ENCODE data around the gene GRAMD4. TPM values are rescaled to one million over a fixed set of nuclear protein-coding genes. Genes with fewer than 3 reads are reported as not detected.
A peak's percentile ranks its signal among the peaks of the same experiment; 100 is the strongest.

GRAMD4 gene
- total RNA-seq, 2 donors from 2014 or later, result 38.0 to 43.3 TPM

DNA sequence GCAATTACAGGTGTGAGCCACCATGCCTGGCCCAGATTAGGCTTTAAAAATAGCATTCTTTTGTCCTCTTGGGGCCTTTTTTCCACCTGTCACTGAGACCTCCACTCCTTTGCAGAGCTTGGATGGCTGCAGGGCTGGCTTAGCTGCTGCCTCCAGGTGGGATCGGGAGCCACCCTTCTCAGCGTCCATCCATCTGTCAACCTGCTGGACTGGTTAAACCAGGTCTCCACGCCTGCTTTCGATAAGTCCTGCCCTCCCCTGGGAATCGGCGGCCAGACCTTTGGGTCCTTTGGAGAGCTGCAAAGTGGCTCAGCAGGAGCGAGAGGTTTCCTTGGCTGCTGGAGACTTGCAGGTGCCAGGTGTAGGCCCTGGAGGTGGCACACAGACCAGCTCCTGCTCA, 23.4 kb upstream of the GRAMD4 start:
- peaks cover 5% of the 10 kb centered on the region for H3K4me1 Mint-ChIP-seq
- H3K4me1 ChIP-seq (ENCODE audit: control insufficient read depth, insufficient read depth, low read length), result no peaks in the 10 kb centered on the region
- no peaks in the 10 kb centered on the region for H3K9me3 ChIP-seq (ENCODE audit: control insufficient read depth, low read length)
- WGBS, 2 experiments (ENCODE audit: insufficient coverage in 1 of 2, insufficient read length in 1 of 2), result 85 to 88% methylated on average over 4 to 7 of the region's 7 CpGs
- H3K36me3 Mint-ChIP-seq (ENCODE audit: low read depth), result no peaks in the 10 kb centered on the region
- no peak overlapping the region for H3K27ac Mint-ChIP-seq
- H3K9ac ChIP-seq (ENCODE audit: extremely low read depth, low read length, poor library complexity, severe bottlenecking), result no peak overlapping the region
- peak; percentile 86 for DNase-seq
- no peaks in the 10 kb centered on the region for H3K36me3 ChIP-seq (ENCODE audit: control insufficient read depth, insufficient read depth, low read length)
- H3K4me3 Mint-ChIP-seq, result no peak overlapping the region
- H3K9me3 Mint-ChIP-seq, result no peaks in the 10 kb centered on the region
- H3K4me3 ChIP-seq (ENCODE audit: low read length), result no peak overlapping the region
- H3K27me3 Mint-ChIP-seq (ENCODE audit: insufficient read depth), result no peaks in the 10 kb centered on the region
- H3K27ac ChIP-seq (ENCODE audit: low read depth, low read length), result no peak overlapping the region
- peak; percentile 52 for TF ChIP-seq CTCF (conservative IDR thresholded peaks at IDR 0.05)
- no peaks in the 10 kb centered on the region for H3K27me3 ChIP-seq (ENCODE audit: control insufficient read depth, insufficient read depth, low read length, poor library complexity, severe bottlenecking)

DNA sequence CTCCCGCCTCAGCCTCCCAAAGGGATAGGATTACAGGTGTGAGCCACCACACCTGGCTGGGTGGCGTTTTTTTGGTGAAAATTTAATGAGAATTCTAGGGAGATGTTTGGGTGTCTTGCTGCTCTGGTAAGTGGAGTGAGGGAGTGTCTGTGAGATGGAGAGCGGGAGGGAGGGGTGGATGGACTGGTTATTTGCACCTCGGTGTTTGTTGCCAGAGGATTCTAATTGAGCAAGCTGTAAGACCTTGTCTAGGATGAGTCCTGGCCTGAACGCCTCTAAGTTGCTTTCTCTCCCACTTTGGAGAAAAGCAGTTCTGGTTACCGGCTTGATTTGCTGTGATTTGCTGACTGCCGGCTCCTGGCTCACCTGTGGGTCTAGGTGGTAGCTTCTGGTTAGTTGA, 22.0 kb upstream of the GRAMD4 start:
- Mint-ChIP-seq H3K4me3 (no peak overlapping the region), H3K36me3 (ENCODE audit: low read depth) (no peaks in the 10 kb centered on the region), H3K27me3 (ENCODE audit: insufficient read depth) (no peaks in the 10 kb centered on the region), H3K27ac (peak overlapping the region; percentile 36), H3K4me1 (no peaks in the 10 kb centered on the region), H3K9me3 (no peaks in the 10 kb centered on the region)
- H3K9ac ChIP-seq (ENCODE audit: extremely low read depth, low read length, poor library complexity, severe bottlenecking), result no peak overlapping the region
- DNase-seq, result no peak
- no peak overlapping the region for H3K4me3 ChIP-seq (ENCODE audit: low read length)
- no peak overlapping the region for H3K27ac ChIP-seq (ENCODE audit: low read depth, low read length)
- H3K4me1 ChIP-seq (ENCODE audit: control insufficient read depth, insufficient read depth, low read length), result no peaks in the 10 kb centered on the region
- H3K9me3 ChIP-seq (ENCODE audit: control insufficient read depth, low read length), result no peaks in the 10 kb centered on the region
- 83 to 84% methylated on average over 4 to 7 of the region's 7 CpGs for WGBS, 2 experiments (ENCODE audit: insufficient coverage in 1 of 2, insufficient read length in 1 of 2)
- no peaks in the 10 kb centered on the region for H3K27me3 ChIP-seq (ENCODE audit: control insufficient read depth, insufficient read depth, low read length, poor library complexity, severe bottlenecking)
- no peaks in the 10 kb centered on the region for H3K36me3 ChIP-seq (ENCODE audit: control insufficient read depth, insufficient read depth, low read length)
- no peak for TF ChIP-seq CTCF (conservative IDR thresholded peaks at IDR 0.05)

DNA sequence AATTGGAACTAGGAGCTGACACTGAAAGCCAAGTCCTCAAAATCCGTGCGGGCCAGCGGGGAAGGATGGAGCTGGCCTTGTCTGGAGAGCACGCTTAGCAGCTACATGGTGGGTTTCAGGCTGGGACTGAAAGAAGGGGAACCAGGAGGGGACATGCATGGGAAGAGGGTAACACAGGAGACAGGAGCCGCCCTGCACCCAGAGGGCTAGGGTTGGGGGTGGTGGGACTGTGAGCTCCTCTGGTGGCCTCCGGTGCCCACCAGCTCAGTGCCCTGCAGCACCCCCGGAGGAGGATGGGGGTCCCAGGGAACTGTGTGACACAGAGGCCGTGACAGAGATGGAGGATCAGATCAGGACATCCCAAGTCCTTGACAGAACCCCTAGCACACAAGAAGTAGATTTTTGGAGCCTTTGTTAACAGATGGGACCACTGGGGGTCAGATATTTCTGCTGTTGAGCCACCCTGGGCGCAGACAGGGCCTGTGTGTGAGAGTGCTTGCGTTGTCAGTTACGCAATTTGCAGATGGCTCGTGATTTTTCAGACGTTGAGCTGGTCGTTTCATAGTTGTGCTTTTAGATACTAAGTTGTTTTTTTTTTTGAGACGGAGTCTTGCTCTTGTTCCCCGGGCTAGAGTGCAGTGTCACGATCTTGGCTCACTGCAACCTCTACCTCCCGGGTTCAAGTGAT, 21.3 kb upstream of the GRAMD4 start:
- Mint-ChIP-seq H3K4me1 (peaks cover 2% of the 10 kb centered on the region), H3K36me3 (ENCODE audit: low read depth) (peaks cover 3% of the 10 kb centered on the region), H3K4me3 (no peak overlapping the region), H3K9me3 (no peaks in the 10 kb centered on the region), H3K27ac (peak overlapping the region; percentile 36), H3K27me3 (ENCODE audit: insufficient read depth) (no peaks in the 10 kb centered on the region)
- Histone ChIP-seq H3K9ac (ENCODE audit: extremely low read depth, low read length, poor library complexity, severe bottlenecking) (no peak overlapping the region), H3K9me3 (ENCODE audit: control insufficient read depth, low read length) (no peaks in the 10 kb centered on the region), H3K4me3 (ENCODE audit: low read length) (no peak overlapping the region), H3K27ac (ENCODE audit: low read depth, low read length) (no peak overlapping the region), H3K4me1 (ENCODE audit: control insufficient read depth, insufficient read depth, low read length) (no peaks in the 10 kb centered on the region), H3K27me3 (ENCODE audit: control insufficient read depth, insufficient read depth, low read length, poor library complexity, severe bottlenecking) (no peaks in the 10 kb centered on the region), H3K36me3 (ENCODE audit: control insufficient read depth, insufficient read depth, low read length) (no peaks in the 10 kb centered on the region)
- no peak for TF ChIP-seq CTCF (conservative IDR thresholded peaks at IDR 0.05)
- 94 to 97% methylated on average over 11 to 18 of the region's 18 CpGs for WGBS, 2 experiments (ENCODE audit: insufficient coverage in 1 of 2, insufficient read length in 1 of 2)
- DNase-seq, result no peak
